H1 (cell line): ENCODE data around the gene CIAO3. TPM values are rescaled to one million over a fixed set of nuclear protein-coding genes. Genes with fewer than 3 reads are reported as not detected.

Experiments used
- CBX5 ChIP-seq: fragments of 300-800, 300-1000 bp; sonication (generic); IDR thresholded peaks from 2 replicates; pipeline ENCODE4 v1.7.1; 2016; ENCODE audit warnings: antibody characterized with exemption, low read length, low read depth
- CBX8 ChIP-seq: fragments of 300-800, 300-1000 bp; sonication (generic); IDR thresholded peaks from 2 replicates; pipeline ENCODE4 v1.7.1; 2016; ENCODE audit warnings: low read depth, low read length, borderline replicate concordance
- EP300 ChIP-seq, 2 experiments: IDR thresholded peaks; 1 replicate in 1 of 2; 2 replicates in 1 of 2; pipeline ENCODE4 v1.6.1; 2011 to 2012; ENCODE audit warnings: low read depth in 2 of 2, low read length in 2 of 2, mild to moderate bottlenecking in 2 of 2, borderline replicate concordance in 1 of 2, inconsistent platforms in 1 of 2, moderate library complexity in 1 of 2
- polyA plus RNA-seq, 7 experiments: library from polyadenylated mRNA; depleted of rRNA in 3 of 7; stranded (reverse) in 5 of 7; unstranded in 2 of 7; fragments of >200 nt in 5 of 7; fragments of 200-250 nt in 2 of 7; gene quantifications; 1 replicate in 5 of 7; 2 replicates in 1 of 7; 4 replicates in 1 of 7; pipeline versions ENCODE4 v1.2.1 to v1.2.3, GENCODE V29; 2011 to 2013; ENCODE audit warnings: missing spikeins in 2 of 7, mixed read lengths in 2 of 7
- total RNA-seq: library from RNA; stranded (reverse); fragmentation: NEBNext Ultra II Directional; extraction: Animal tissue kit (Norgen Biotek cat#: 25700); gene quantifications from 2 replicates; pipeline ENCODE4 v1.2.1, GENCODE V29; 2021
- TF ChIP-seq, protein P1 (sequence below): fragments of 300-600 bp; sonication (generic); IDR thresholded peaks from 2 replicates; pipeline ENCODE4 v1.7.1; 2012; ENCODE audit warnings: low read length, moderate library complexity, mild to moderate bottlenecking, inconsistent platforms; ENCODE audit not compliant: insufficient replicate concordance
- TF ChIP-seq, protein P2 (sequence below), 3 experiments: IDR thresholded peaks; 1 replicate in 2 of 3; 2 replicates in 1 of 3; pipeline versions ENCODE4 v1.5.1 to v1.6.1; 2011; ENCODE audit warnings: low read length in 3 of 3, mild to moderate bottlenecking in 3 of 3, inconsistent platforms in 2 of 3, low read depth in 1 of 3, moderate library complexity in 1 of 3; ENCODE audit not compliant: insufficient read depth in 1 of 3; ENCODE audit errors: control extremely low read depth in 1 of 3

Gene CIAO3
- total and polyA plus RNA-seq, 2 of the 8 experiments (the other 6 are each of a cell fraction or from before 2014, with no cell fraction given) = 20.0 to 20.4 TPM

DNA sequence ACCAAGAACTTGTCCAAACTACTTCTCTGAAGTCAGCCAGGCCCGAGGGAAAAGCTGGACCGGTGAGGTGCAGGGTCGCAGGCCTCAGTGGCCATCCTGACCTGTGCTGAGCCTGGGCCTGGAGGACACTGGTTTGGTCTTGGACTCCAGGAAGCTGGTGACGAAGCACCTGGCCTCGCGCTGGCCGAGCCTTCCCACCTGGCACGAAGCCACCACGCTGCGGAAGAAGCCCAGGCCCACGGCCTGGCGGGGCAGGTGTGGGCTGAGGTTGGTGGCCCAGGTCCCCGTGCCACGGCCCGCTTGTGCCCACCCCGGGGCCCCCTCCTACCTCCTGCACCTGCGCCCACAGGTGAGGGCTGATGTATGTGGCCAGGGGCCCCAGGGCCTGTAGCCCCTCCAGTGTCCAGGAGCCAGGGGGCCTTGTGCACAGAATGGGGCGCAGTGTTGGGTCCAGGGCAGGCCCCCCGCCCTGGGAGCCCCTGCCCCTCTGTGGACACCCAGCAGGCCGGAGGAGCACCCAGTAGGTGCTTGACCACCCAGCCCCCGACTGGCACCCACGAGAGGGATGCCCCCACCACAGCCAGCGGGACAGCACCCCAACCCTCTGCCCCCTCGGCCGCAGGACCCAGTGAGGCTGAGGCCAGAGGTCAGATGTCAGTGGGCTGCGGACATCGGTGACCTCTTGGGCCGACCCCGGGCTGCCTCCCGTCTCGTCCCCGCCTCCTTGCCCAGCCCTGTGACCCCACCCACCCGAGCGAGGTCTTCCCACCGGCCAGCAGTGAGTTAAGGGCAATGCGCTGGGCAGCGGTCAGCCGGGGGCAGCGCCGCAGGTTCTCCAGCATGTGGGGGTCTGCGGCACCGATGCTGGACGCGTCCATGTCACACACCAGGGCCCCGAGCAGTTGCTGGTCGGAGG, 33.5 kb upstream of the CIAO3 start (continued):
- TF ChIP-seq, protein P1, sequence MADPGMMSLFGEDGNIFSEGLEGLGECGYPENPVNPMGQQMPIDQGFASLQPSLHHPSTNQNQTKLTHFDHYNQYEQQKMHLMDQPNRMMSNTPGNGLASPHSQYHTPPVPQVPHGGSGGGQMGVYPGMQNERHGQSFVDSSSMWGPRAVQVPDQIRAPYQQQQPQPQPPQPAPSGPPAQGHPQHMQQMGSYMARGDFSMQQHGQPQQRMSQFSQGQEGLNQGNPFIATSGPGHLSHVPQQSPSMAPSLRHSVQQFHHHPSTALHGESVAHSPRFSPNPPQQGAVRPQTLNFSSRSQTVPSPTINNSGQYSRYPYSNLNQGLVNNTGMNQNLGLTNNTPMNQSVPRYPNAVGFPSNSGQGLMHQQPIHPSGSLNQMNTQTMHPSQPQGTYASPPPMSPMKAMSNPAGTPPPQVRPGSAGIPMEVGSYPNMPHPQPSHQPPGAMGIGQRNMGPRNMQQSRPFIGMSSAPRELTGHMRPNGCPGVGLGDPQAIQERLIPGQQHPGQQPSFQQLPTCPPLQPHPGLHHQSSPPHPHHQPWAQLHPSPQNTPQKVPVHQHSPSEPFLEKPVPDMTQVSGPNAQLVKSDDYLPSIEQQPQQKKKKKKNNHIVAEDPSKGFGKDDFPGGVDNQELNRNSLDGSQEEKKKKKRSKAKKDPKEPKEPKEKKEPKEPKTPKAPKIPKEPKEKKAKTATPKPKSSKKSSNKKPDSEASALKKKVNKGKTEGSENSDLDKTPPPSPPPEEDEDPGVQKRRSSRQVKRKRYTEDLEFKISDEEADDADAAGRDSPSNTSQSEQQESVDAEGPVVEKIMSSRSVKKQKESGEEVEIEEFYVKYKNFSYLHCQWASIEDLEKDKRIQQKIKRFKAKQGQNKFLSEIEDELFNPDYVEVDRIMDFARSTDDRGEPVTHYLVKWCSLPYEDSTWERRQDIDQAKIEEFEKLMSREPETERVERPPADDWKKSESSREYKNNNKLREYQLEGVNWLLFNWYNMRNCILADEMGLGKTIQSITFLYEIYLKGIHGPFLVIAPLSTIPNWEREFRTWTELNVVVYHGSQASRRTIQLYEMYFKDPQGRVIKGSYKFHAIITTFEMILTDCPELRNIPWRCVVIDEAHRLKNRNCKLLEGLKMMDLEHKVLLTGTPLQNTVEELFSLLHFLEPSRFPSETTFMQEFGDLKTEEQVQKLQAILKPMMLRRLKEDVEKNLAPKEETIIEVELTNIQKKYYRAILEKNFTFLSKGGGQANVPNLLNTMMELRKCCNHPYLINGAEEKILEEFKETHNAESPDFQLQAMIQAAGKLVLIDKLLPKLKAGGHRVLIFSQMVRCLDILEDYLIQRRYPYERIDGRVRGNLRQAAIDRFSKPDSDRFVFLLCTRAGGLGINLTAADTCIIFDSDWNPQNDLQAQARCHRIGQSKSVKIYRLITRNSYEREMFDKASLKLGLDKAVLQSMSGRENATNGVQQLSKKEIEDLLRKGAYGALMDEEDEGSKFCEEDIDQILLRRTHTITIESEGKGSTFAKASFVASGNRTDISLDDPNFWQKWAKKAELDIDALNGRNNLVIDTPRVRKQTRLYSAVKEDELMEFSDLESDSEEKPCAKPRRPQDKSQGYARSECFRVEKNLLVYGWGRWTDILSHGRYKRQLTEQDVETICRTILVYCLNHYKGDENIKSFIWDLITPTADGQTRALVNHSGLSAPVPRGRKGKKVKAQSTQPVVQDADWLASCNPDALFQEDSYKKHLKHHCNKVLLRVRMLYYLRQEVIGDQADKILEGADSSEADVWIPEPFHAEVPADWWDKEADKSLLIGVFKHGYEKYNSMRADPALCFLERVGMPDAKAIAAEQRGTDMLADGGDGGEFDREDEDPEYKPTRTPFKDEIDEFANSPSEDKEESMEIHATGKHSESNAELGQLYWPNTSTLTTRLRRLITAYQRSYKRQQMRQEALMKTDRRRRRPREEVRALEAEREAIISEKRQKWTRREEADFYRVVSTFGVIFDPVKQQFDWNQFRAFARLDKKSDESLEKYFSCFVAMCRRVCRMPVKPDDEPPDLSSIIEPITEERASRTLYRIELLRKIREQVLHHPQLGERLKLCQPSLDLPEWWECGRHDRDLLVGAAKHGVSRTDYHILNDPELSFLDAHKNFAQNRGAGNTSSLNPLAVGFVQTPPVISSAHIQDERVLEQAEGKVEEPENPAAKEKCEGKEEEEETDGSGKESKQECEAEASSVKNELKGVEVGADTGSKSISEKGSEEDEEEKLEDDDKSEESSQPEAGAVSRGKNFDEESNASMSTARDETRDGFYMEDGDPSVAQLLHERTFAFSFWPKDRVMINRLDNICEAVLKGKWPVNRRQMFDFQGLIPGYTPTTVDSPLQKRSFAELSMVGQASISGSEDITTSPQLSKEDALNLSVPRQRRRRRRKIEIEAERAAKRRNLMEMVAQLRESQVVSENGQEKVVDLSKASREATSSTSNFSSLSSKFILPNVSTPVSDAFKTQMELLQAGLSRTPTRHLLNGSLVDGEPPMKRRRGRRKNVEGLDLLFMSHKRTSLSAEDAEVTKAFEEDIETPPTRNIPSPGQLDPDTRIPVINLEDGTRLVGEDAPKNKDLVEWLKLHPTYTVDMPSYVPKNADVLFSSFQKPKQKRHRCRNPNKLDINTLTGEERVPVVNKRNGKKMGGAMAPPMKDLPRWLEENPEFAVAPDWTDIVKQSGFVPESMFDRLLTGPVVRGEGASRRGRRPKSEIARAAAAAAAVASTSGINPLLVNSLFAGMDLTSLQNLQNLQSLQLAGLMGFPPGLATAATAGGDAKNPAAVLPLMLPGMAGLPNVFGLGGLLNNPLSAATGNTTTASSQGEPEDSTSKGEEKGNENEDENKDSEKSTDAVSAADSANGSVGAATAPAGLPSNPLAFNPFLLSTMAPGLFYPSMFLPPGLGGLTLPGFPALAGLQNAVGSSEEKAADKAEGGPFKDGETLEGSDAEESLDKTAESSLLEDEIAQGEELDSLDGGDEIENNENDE = no peak
- TF ChIP-seq CBX8 = no peak
- TF ChIP-seq EP300 (IDR thresholded peaks at IDR 0.05; ENCODE audit: borderline replicate concordance in 1 of 2, low read depth in 2 of 2, low read length in 2 of 2) = no peak
- TF ChIP-seq CBX5 = no peak
- TF ChIP-seq, protein P2, sequence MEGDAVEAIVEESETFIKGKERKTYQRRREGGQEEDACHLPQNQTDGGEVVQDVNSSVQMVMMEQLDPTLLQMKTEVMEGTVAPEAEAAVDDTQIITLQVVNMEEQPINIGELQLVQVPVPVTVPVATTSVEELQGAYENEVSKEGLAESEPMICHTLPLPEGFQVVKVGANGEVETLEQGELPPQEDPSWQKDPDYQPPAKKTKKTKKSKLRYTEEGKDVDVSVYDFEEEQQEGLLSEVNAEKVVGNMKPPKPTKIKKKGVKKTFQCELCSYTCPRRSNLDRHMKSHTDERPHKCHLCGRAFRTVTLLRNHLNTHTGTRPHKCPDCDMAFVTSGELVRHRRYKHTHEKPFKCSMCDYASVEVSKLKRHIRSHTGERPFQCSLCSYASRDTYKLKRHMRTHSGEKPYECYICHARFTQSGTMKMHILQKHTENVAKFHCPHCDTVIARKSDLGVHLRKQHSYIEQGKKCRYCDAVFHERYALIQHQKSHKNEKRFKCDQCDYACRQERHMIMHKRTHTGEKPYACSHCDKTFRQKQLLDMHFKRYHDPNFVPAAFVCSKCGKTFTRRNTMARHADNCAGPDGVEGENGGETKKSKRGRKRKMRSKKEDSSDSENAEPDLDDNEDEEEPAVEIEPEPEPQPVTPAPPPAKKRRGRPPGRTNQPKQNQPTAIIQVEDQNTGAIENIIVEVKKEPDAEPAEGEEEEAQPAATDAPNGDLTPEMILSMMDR (IDR thresholded peaks at IDR 0.05; ENCODE audit: control extremely low read depth in 1 of 3, insufficient read depth in 1 of 3, low read depth in 1 of 3, low read length in 3 of 3) = no peak
